Activated T-cell treated with anti-CD3 and anti-CD28 coated beads for 24 hours (primary cell): Measurements from ENCODE around the gene MEI1.
A peak's percentile ranks its signal among the peaks of the same experiment; 100 is the strongest.
"Not testable (repeated sequence)": the region's sequence is repeated elsewhere in the genome, so short reads cannot be mapped to it uniquely, and the experiment has no call there.

ENCODE experiments used
- DNase-seq: peaks from one replicate; pipeline ENCODE4 v3.0.0-alpha.2; 2020; ENCODE audit warnings: low read depth

The MEI1 gene

DNA sequence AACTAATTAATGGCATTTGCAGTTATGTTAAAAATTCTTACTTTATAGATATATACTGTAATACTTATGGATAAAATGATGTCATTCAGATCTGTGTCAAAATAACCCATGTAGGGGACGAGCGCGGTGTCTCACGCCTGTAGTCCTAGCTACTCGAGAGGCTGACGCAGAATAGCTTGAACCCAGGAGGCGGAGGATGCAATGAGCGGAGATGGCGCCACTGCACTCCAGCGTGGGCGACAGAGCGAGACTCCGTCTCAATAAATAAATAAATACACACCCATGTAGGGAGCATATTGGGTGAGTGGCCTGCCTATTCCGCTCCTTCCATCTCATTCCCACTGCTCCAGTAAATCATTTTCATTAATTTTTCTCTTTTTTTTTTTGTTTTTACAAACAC is 17.7 kb upstream of the MEI1 start:
- DNase-seq, result no peak

DNA sequence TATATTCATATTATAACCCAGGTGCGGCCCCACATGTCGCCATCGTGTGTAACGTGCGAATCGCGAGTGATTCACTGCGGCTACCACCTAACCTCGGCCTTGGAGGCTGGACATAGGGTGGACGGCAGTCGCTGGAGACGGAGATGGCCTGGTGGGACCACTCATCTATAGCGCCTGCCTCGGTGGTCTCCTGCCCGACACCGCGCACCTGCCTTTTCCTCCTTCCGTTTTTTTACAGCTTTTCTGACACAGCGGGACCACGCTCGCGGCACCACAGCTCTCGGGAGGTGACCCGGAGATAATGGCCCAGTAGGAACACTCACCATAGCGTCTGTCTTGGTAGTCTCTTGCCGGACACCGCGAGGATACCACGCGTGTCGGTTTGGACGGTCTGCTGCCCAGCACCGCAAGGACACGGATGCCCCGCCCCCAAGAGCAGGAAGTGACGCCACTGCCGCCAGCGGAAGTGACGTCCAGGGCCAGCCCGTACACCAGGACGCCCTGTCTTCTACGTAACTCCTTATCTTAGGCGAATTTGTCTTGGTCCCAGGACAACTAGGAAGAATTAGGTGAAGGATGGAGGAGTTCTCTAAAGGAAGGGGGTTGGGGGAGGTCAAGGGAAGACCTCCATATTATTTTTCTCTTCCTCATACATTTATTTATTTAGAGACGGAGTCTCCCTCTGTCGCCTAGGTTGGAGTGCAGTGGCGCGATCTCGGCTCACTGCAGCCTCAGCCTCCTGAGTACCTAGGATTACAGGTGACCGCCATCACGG is 17.1 kb upstream of the MEI1 start:
- peak; percentile 77 for DNase-seq

DNA sequence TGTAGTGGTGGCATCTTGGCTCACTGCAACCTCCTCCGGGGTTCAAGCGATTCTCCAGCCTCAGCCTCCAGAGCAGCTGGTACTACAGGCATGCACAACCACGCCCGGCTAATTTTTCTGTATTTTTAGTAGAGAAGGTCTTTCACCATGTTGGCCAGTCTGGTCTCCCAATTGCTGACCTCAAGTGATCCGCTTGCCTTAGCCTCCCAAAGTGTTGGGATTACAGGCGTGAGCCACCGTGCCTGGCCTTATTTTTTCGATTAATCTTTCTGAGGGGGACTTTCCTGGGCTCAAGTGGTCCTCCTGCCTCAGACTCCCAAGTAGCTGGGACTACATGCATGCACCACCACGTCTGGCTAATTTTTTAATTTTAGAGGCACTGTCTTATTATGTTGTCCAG is 16.3 kb upstream of the MEI1 start:
- no peak for DNase-seq

DNA sequence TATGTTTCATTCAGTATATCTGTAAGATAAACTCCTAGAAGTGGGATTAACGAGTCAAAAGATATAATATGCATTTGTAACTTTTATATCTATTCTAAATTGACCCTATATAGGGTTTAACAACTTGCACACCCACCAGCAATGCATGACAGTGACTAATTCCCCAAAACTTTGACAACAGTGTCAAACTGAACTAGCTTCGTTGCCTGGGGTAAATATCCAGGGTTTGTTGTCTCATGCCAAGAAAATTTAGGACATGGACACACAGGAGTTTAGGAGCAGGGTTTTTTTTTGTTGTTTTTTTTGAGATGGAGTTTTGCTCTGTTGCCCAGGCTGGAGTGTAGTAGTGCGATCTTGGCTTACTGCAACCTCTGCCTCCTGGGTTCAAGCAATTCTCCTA is 15.7 kb upstream of the MEI1 start:
- DNase-seq, result no peak

DNA sequence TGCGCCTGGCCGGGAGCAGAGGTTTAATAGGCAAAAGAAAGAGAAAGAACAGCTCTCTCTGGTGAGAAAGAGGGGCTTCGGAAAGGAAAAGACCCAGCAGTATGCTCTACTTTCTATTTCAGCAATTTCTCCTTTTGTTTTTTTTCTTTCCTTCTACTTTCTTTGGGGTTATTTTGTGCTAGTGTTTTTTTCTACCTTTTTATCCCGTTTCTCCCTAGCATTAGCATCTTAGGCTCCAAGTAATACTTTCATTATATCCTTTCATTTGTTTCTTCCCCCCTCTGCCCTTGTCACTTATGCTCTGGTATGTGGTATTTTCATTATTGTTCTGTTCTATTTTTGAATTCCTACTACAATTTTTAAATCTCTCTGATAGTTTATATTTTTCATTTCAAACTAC is 15.1 kb upstream of the MEI1 start:
- no peak for DNase-seq

DNA sequence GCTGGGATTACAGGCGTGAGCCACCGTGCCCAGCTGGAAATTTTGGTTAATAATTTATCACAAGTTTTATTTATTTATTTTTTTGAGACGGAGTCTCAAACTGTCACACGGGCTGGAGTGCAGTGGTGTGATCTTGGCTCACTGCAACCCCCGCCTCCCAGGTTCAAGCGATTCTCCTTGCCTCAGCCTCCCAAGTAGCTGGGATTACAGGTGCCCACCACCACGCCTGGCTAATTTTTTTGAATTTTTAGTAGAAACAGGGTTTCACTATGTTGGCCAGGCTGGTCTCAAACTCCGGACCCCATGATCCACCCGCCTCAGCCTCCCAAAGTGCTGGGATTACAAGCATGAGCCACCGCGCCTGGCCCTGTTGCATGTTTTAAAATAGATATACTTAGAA is 12.4 kb upstream of the MEI1 start:
- not testable (repeated sequence) for DNase-seq

DNA sequence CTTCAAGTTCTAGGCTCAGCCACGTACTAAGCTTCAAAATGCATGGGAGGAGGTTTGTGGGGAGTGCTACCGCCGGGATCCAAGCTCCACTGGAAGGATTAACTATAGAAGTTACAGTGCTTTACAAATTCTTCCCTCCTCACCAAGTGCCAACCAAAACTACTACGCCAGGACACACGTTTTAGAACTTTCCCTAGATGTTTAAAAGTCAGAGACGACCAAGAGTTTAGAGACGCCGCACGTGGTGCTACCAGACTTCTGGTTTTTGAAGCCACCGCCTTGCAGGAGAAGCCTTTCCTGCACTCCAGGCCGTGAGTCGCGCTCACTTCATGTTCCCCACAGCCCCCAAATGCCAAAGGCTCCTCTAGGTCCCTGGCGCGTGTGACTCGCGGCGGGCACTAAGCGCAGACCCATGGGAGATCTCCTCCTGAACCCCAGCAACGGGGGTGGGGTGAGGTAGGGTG is 11.4 kb upstream of the MEI1 start:
- DNase-seq, result no peak

DNA sequence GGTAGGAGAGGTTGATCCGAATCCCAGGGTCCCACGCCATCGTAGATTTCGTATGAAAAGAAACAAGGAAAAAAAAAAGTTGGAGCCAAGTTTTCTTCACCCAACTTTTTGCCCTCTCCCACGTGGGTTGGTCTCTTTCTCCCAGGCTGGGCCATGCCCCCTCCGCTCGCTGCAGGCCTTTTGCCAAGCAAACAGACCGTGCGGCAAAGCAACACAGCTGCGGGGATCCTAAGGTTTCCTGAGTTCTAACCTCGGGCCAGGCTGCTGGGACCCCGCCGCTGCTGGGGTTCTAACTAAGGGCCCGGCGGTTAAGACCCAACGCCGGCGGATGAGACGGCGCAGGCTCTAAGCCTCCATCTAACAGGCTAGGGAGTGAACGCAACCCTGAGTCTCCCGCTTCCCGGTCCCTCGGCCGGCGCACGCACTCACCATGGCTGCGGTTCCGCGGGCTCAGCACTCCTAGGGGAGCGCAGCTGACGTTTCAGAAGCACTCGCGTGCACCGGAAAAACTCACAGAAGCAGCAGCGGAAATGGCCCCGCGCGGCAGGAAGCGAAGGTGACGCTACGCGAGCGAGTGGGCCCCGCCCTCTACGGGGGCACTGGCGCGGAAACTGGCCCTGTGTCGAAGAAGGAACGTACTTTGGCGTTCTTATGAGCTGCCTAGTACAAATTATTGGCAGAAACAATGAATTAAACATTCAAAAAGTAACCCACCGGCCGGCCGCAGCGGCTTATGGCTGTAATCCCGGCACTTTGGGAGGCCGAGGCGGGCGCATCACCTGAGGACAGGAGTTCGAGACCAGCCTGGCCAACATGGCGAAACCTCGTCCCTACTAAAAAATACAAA is 10.7 kb upstream of the MEI1 start, which contains the start of gene SNU13:
Gene SNU13 (minus strand): TSS at position 503 of the 847 bp plus-strand sequence. CDS start 71 bp downstream, at position 432.
- DNase-seq, result peak; percentile 90

DNA sequence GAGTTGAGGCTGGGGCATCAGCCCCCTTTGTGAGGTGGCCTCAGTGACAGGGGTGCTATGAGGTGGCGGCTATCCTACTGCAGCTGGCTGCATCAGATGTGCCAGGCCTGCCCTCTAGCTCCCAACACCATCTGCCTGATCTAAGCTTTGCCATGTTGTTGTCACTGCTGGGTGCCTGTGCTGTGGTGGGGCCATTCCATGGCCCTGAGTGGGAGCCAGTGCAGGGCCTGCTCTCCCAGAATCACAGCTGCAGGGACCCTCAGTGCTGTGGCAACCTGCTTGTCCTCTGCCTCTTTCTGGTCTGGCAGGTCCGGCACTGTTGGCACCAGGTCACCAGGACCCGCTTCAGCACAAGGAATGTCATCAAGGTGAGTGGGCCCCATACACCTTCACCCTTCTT is 8.8 kb upstream of the MEI1 start:
- no peak for DNase-seq

DNA sequence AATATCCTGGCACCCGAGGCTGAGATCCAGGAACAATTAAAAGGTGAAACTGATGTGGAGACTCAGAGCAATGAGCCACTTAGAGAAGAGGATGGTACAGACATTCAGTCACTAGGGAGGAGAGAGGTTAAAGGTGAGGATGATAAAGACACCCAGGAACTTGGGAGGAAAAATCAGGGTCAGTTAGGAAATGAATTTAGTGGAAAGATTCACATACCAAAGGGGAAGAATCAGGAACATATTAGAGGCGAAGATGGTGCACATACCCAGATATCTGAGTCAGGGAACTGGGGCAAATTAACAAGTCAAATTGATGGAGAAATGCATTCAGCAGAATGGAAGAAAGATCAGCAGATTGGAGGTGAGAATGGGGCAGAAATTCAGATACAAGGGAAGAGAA is 4.1 kb upstream of the MEI1 start:
- DNase-seq, result no peak

DNA sequence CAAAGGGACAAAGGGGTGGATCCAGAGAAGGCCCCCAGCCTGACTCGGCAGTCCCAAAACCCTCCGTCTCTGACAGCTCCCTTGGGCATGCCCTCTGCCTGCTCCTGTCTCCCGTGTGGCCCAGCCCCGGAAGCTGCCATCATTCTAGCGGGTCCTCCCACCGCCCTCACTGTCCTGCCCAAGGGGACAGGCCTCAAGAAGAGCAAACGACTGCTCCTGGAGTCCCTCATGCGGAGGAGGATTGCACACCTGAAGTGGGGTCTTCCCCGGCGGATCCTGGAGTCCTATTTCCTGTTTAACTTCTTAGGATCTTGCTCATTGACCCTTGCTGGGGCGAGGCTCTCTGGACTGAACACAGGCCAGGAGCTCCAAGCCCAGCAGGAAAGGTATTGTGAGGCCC is 2.6 kb upstream of the MEI1 start:
- DNase-seq, result no peak

DNA sequence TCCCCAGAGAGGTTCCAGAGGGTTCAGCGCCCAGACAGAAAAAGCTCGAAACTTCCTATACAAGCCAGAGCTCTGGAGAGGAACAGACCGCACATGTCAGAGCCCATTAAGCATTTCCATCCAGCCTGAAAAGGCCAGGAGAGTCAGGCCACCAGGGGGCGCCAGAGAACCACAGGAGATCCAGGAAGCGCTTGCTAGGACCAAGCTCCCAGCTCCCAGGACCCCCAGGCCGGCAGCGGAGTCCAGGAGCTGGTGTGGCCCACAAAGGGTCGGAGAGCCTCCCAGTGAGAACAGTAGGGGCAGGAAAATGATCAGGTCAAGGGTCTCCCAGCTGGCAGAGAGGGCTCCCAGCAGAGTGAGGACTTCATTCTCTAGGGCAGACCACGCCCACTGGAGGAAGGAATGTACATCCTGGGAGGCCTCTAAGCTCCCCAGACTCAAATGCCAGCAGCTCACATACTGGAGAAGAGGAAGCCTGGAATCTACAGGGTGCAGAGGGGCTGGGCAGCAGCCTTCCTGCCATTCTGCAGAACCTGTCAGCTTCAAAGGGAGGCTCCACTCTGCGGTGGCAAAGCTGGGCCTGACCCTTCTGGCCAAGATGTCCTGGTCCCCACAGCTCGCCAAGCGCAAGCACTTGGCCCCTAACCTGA is 2.1 kb upstream of the MEI1 start:
- peak; percentile 89 for DNase-seq

DNA sequence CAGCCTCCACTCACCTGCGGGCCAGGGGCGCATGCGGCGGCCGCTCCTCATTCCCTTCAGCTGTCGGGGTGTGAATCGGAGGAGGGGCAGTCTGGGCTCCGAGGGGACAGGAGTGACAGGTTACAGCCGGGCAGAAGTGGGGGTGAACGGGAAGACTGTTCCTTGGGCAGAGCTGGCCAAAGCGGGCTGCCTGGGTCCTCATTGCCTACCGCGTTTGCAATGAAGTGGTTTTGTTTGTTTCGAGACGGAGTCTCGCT is 733 bp downstream of the MEI1 start:
- no peak for DNase-seq

DNA sequence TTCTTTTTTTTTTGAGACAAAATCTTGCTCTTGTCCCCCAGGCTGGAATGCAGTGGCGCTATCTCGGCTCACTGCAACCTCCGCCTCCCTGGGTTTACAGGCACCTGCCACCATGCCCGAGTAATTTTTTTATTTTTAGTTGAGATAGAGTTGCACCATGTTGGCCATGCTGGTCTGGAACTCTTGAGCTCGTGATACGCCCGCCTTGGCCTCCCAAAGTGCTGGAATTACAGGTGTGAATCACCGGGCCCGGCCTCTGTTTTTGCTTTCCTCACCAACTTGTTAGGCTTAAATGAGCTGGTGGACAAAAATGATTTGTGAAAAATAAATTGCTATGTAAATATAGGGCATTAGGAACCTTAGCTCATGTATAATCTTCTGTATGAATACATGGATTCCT is 3.5 kb downstream of the MEI1 start:
- DNase-seq, result no peak

DNA sequence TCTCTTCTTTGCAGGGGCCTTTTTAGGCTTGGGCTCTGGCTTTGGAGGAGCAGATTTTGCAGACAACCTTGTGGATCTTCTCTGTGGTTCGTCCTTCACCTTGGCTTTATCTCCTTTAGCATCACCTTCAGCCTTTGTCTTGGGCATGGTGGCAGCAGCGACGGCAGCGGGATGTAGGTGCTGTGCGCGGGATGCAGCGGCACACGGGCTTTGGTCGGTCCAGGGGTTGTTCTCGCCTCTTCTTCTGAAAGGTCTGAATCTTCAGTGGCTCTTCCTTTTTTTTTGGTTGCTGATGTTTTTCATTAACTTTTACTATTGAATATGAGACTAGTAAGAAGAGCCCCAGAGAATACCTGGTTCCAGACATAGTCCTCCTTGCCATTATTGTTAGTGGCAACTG is 10.0 kb downstream of the MEI1 start:
- no peak for DNase-seq

DNA sequence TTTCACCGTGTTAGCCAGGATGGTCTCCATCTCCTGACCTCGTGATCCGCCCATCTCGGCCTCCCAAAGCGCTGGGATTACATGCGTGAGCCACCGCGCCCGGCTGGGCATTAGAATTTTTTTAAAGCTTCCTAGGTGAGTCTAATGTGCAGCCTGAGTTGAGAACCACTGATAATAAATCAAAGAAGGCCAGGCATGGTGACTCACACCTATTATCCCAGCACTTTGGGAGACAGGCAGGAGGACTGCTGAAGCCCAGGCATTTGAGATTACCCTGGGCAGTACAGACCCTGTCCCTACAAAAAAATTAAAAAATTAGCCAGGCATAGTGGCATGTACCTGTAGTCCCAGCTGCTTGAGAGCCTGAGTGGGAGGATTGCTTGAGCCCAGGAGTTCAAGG is 13.7 kb downstream of the MEI1 start:
- no peak for DNase-seq

DNA sequence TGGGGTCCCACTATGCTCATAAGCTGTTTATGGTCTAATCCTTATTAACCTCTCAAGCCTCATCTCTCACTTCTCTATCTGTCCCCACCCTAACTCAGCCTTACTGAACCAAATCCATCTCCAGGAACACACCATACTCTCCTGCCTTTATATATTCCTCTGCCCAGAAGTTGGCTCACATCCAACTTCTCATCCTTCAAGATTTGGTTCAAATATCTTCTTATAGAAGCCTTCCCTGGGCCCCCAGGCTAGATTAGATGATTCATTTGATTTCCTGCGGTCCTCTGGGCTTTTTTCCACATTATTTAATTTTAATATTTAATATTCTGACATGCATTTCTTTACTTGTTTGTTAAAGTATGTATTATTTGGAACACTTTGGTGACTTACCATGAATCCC is 23.2 kb downstream of the MEI1 start:
- no peak for DNase-seq

DNA sequence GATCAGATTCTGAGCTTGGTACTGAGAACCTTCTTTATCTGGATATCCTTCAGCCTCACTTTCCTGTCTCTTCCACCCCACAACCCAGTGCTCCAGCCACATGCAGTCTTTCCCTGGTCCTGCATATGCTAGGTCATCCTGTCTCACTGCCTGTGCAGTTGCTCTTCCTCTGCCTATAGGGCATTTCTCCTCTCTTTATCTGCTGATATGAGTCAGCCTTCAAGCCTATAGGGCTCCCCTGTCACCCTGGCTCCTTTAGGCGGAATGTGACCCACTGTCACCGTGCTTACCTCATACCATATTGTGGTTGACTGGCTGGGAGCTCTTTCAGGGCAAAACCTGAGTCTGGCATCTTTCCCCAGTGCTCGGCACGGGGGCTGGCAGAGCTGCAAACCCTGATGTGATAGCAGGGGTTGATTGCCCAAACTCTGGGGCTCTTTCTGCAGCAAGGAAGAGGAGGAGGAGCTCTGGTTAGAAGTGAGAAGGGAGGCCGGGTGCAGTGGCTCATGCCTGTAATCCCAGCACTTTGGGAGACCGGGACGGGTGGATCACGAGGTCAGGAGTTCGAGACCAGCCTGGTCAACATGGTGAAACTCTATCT is 26.3 kb downstream of the MEI1 start:
- no peak for DNase-seq

DNA sequence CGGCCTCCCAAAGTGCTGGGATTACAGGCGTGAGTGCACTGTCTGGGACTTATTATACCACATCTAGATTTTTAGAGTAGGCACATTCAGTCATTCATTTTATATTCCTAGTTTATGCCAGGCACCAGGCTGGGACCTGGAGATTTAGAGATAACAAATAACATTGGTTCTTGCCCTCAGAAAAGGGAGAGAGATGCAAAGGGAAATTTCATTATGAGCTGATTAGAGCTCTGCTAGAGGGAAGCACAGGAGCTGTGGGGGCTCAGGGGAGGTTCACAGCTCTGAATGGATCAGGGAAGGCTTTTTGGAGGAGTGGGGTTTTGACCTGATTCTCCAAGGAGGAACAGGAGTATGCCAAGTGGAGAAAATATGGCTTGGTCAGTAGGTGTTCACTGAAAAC is 32.3 kb downstream of the MEI1 start:
- no peak for DNase-seq

DNA sequence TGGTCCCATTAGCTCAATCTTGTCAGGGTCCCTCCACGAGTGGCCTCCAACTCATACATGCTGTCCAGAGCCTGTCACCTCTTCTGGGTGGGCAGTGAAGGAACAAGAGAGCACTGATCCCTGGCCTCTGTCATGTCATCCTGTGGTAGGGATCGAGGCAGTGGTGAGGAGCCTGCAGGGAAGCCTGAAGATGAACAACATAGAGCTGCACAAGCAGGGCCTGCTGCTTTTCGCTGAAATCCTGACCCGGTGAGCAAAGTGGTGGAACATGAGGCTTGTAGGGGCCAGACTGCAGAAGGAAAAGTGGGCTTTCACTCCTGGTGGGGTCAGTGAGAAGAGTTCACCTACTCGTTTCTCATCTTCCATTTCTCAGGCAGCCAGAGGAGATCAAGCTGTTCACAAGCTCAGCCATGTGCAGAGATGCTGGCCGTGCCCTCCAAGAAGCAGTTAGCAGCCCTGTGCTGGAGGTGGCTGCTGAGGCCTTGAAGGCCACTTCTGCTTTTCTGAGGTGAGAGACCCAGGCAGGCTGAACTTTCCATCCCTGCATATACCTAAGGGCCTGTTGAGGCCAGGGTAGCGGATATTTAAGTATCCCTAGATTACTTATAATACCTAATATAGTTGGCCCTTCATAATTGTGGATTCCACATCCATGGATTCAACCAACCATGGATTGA is 32.9 kb downstream of the MEI1 start:
- no peak for DNase-seq

DNA sequence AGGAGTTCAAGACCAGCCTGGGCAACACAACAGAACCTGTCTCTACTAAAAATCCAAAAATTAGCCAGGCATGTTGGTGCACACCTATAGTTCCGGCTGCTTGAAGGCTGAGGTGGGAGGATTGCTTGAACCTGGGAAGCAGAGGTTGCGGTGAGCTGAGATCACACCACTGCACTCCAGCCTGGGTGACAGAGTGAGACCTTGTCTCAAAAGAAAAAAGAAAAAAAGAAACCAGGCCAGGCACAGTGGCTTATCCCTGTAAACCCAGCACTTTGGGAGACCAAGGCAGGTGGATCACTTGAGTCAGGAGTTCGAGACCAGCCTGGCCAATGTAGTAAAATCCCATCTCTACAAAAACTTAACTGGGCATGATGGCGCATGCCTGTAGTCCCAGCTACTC is 33.9 kb downstream of the MEI1 start:
- not testable (repeated sequence) for DNase-seq

DNA sequence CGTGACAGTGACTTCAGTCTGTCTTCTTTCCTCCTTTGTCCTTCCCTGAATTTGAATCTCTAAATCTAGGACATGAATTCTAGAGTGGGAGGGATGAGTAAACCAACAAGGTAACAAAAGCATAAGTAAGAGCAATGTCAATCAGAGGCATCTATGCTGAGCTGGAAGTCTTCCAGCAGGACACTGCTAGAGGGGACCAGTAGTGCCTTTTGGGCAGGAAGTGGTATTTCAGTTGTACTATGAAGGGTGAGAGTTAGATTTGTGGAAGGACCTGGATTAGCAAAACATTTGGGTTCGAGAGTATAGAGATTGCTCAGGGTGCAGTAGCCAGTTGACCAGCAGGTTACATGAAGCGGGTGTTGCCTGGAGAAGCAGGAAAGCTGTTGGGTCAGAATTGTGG is 40.3 kb downstream of the MEI1 start:
- DNase-seq, result no peak
